Ishikawa (cell line): Measurements from ENCODE around the gene MADD.

ENCODE experiments used
- CEBPB ChIP-seq: IDR thresholded peaks from 2 replicates; pipeline ENCODE4 v1.6.1; 2012
- CREB1 ChIP-seq: IDR thresholded peaks from 2 replicates; pipeline ENCODE4 v1.6.1; 2012; ENCODE audit warnings: low read depth
- EGR1 ChIP-seq: IDR thresholded peaks from 2 replicates; pipeline ENCODE4 v1.6.1; 2012
- EP300 ChIP-seq: IDR thresholded peaks from 2 replicates; pipeline ENCODE4 v1.6.1; 2012; ENCODE audit warnings: borderline replicate concordance
- FOXM1 ChIP-seq: IDR thresholded peaks from 2 replicates; pipeline ENCODE4 v1.6.1; 2012; ENCODE audit warnings: low read depth, borderline replicate concordance
- MAX ChIP-seq: IDR thresholded peaks from 2 replicates; pipeline ENCODE4 v1.6.1; 2012
- NFIC ChIP-seq: IDR thresholded peaks from 2 replicates; pipeline ENCODE4 v1.6.1; 2012
- RAD21 ChIP-seq: IDR thresholded peaks from 2 replicates; pipeline ENCODE4 v1.6.1; 2012; ENCODE audit warnings: low read depth
- REST ChIP-seq: IDR thresholded peaks from 2 replicates; pipeline ENCODE4 v1.6.1; 2012; ENCODE audit warnings: low read depth, mild to moderate bottlenecking
- TAF1 ChIP-seq: IDR thresholded peaks from 2 replicates; pipeline ENCODE4 v1.6.1; 2012; ENCODE audit warnings: low read depth, mild to moderate bottlenecking
- TCF12 ChIP-seq: IDR thresholded peaks from 2 replicates; pipeline ENCODE4 v1.6.1; 2012; ENCODE audit warnings: low read depth
- TEAD4 ChIP-seq: IDR thresholded peaks from 2 replicates; pipeline ENCODE4 v1.6.1; 2012
- USF1 ChIP-seq: IDR thresholded peaks from 2 replicates; pipeline ENCODE4 v1.6.1; 2012
- YY1 ChIP-seq: IDR thresholded peaks from 2 replicates; pipeline ENCODE4 v1.6.1; 2012; ENCODE audit warnings: low read depth
- ZBTB7A ChIP-seq: IDR thresholded peaks from 2 replicates; pipeline ENCODE4 v1.6.1; 2012; ENCODE audit warnings: low read depth

MADD gene

GRCh38 chr11:47356998-47357329, 87.0 kb downstream of the MADD start:
- TF ChIP-seq REST (no peak), MAX (no peak), FOXM1 (no peak), TEAD4 (no peak), YY1 (no peak), ZBTB7A (no peak), TAF1 (no peak), EP300 (no peak), RAD21 (no peak), CREB1 (no peak), NFIC (no peak), USF1 (no peak), EGR1 (no peak), TCF12 (no peak), CEBPB (no peak)

GRCh38 chr11:47357985-47358730, 88.2 kb downstream of the MADD start:
- TF ChIP-seq EGR1 = no peak
- TF ChIP-seq TCF12 = no peak

GRCh38 chr11:47358731-47359051, 88.8 kb downstream of the MADD start:
- TF ChIP-seq TCF12 = no peak
- no peak for TF ChIP-seq CEBPB
- TF ChIP-seq FOXM1 = no peak
- TF ChIP-seq REST = no peak
- no peak for TF ChIP-seq MAX
- no peak for TF ChIP-seq TAF1
- no peak for TF ChIP-seq YY1
- no peak for TF ChIP-seq USF1
- no peak for TF ChIP-seq EGR1
- no peak for TF ChIP-seq TEAD4
- TF ChIP-seq RAD21 = no peak
- no peak for TF ChIP-seq EP300
- no peak for TF ChIP-seq CREB1
- no peak for TF ChIP-seq NFIC
- no peak for TF ChIP-seq ZBTB7A

GRCh38 chr11:47359162-47359561, 89.2 kb downstream of the MADD start:
- no peak for TF ChIP-seq TCF12
- TF ChIP-seq NFIC = no peak
- TF ChIP-seq EGR1 = no peak
- no peak for TF ChIP-seq USF1
- no peak for TF ChIP-seq TAF1
- no peak for TF ChIP-seq FOXM1
- TF ChIP-seq RAD21 = no peak
- TF ChIP-seq CREB1 = no peak
- TF ChIP-seq TEAD4 = no peak
- TF ChIP-seq ZBTB7A = no peak
- no peak for TF ChIP-seq EP300
- TF ChIP-seq CEBPB = no peak
- TF ChIP-seq YY1 = no peak
- TF ChIP-seq REST = no peak
- no peak for TF ChIP-seq MAX
